T-helper 1 cell treated with Interleukin-12 subunit alpha and Interleukin-12 subunit beta and Interleukin-4 antibody, amounts not matched to agents 30 ng/mL and 1 ng/mL, for 36 hours (primary cell): ENCODE data around the gene GPR34. TPM values are rescaled to one million over a fixed set of nuclear protein-coding genes. Genes with fewer than 3 reads are reported as not detected.
"Not testable (repeated sequence)": the region's sequence is repeated elsewhere in the genome, so short reads cannot be mapped to it uniquely, and the experiment has no call there.

Experiments used
- intact Hi-C: fragments of 100-400 bp; cut with micrococcal nuclease; formaldehyde crosslinking; loops from one replicate; pipeline ENCODE4 v1.15.1; 2024
- total RNA-seq: library from RNA; stranded (reverse); gene quantifications from 2 replicates; pipeline ENCODE4 v1.2.3, GENCODE V29; 2022

The GPR34 gene, protein sequence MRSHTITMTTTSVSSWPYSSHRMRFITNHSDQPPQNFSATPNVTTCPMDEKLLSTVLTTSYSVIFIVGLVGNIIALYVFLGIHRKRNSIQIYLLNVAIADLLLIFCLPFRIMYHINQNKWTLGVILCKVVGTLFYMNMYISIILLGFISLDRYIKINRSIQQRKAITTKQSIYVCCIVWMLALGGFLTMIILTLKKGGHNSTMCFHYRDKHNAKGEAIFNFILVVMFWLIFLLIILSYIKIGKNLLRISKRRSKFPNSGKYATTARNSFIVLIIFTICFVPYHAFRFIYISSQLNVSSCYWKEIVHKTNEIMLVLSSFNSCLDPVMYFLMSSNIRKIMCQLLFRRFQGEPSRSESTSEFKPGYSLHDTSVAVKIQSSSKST
- total RNA-seq, result 4.2 and 5.4 TPM in 2 replicates

DNA sequence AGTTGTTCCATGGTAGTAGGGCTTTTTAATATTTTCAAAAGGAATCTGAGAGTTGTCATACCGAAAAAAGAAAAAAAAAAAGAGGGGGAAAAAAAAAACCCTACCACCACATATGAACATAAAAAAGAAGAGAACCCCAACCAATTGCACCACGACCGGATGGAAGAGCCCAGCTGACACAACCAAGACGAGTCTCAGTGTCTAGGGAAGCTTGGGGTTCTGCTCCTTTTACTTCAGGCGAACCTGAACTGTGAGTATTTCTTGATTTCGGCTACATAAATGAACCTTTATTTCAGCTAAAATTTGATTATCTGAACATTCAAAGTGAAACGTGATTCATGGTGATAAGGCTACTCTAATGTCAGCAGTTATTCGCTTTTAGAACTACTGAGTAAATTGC lies at the start of gene GPR34:
Gene GPR34 (plus strand): TSS at position 139 of the 400 bp plus-strand sequence. CDS start 6,661 bp downstream, outside the sequence.
- intact Hi-C loops, result no loop called here

DNA sequence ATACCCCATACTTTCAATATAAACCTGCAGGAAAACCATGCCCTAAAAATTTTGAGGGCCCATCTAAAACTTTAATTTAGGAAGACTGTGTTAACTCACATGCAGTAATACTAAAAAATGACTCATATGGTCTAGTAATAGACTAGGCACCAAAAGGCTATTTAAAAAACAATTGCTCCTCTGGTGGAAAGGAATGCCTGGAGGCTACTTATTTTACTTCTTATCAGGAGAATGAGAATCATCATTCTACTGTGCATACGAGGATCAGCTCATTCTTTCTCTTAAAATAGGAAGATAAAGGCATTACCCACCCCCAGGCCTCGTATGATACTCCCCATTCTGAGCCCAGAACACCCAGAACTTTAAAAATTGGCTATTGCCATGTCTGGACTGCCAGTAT lies 42.6 kb upstream of the GPR34 start:
- intact Hi-C loops, result not testable (repeated sequence)

DNA sequence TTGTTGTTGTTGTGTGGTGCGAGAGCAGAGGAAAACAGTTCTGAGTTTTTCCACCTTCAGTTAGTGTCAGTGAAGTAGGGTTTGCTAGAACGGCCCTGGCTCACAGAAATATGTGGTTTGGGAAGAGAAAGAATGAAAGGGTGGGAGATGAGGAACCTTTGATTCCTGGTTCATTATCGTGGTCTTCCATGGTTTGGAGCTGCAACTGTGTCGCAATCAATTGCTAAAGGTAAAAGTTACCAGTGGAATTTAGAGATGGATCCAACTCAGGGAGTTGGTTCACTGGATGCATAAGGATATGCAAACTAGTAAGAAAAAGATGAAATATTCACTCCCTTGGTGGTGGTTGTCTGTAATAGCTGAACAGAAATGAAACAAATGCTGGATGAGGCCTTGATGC lies 35.6 kb upstream of the GPR34 start:
- intact Hi-C loops, result no loop called here

DNA sequence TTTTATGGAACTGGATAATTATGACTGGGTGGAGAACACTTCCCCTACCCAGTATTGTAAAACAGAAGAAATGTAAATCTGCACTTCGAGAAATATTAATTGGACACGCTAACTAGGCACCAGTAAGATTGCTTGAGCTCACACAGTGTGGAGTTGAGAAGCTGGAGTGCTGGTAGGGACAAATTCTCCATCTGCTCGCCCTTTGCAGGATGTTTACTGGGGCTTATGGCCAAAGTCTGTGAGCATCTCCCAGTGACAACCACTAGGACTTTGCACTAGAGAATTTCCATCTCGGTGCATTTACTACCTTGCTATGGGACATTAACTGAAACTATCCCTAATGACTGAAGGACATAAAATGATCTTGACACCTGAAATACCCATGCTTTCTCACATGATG lies 33.7 kb upstream of the GPR34 start:
- intact Hi-C loops, result no loop called here

DNA sequence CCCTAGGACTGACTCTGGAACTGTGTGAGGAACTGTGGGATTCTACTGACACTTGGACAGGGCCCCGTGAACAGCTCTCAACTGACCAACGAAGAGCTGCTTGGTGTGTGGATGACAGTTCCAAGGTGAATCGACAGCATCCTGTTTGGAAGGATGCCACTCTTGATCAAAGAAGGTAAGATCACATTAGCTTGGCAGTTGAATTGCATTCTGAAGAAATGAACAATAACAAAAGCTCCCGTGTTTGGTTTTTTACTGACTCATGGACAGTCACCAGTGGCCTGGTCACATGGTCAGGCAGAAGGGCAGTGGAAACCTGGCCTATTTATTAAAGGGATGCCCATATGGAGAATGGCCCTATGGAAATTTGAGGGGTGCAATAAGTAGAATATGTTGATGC lies 33.1 kb upstream of the GPR34 start:
- intact Hi-C loops, result no loop called here

DNA sequence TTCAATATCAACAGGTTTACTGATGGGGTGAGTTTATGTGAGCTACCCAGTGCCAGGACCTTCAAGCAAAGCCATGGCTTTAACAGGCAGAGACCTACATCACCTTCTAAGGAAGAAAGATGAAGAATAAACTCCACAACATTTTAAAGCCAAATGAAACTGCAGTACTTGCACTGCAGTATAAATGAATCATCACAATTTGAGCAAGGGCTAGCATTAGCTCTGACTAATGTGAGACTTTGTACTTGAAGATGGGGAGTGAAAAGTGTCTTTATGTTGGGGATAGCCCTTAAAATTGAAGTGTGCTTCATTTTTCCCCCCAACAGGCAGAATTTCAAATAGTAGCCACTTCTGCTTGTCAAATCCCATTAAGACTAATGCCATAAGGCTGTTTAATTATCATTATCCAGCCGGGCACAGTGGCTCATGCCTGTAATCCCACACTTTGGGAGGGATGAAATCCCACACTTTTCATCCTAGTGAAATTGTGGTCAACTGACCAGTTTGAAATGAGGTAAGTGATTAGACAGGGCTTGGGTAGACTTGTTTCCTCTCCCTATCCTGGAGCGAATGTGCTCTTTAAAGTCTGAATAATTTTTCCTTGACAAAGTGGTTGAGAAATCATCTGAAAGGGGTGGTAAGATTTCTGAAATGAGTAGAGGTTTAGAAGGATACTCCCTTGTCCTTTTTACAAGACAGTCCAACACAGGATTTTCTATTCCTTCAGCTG lies 27.2 kb upstream of the GPR34 start:
- intact Hi-C loops, result no loop called here

DNA sequence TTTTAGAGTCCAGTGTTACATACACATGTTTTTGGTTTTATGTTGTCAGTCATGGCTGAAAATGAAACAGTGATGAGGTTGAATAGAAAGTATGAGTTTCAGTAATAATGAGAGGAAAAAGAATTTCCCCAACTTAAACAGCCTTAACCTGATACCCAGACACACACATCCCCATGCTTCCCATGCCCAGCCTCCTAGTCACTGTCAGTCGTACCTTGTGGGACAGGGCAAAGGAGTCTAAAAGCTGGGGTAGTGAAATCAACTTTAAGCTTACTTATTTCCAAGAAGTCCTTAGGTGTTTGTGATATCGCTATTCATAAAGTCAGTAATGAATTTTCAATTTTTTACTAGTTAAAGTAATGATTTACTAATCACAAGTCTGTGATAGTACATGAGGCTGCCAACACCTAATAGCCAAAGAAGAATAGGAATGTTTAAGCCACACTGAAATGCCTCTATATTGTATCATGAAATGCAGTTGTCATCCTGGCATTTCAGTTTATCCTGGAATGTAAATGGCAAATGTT lies 24.3 kb upstream of the GPR34 start:
- intact Hi-C loops, result no loop called here

DNA sequence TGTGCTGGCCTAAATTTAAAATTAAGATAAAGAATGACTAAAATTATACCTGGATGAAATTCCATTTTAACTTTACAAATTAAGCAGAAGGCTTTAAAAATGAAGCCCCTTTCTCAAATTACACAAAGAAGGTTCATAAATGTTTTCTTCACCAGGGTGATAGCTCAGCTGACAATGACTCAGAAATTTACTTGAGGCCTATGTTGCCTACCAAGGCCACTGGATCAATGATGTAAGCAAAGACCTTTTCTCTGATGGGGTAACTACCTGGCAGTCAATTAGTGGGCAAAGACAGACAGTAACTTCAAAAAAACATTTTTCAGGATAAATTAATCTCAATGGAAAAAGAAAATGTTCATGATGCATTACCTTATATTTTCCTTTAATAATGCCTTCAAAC lies 23.9 kb upstream of the GPR34 start:
- intact Hi-C loops, result loop anchor here (5.0 kb wide), 2 partner anchors 37 to 67 kb away; no protein-coding TSS in a partner anchor

DNA sequence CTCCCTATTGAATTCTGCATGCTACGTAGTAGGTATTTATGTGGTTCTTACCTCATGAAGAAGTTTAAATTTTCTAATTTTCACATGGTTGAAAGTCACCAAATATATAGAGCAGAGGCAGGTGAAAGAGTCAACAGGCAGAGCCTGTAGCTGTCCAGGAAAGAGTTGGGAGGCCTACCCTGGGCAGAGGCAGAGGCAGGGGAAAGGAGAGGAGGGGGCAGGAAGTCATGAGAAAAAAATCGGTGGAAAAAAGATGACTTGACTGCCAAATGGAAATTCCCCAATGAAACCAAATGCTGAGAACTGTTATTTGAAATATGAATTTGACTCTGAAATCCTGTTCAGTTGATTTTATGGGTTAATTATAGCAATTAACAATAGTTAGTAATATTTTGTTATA lies 23.1 kb upstream of the GPR34 start:
- intact Hi-C loops, result loop anchor here (2.0 to 5.0 kb wide), 3 partner anchors 21 to 67 kb away; no protein-coding TSS in a partner anchor

DNA sequence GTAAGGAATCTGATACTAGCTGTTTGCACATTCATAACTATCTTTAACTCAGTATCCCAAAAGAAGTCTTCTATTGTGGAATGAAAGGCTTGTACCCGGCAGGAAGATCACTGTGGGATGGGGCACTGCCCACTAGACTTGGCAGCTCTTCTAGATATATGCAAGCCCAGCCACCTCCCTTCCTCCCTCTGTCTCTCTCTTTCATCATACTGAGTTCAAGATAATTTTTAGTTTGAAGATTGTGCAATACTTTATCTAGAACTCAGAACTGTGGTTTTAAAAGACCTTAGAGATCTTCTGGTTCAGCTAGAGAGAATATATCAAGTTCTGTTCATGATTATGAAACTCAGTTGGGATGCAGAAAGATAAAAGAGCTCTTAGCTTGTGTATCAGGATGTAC lies 22.5 kb upstream of the GPR34 start:
- intact Hi-C loops, result loop anchor here (2.0 to 5.0 kb wide), 3 partner anchors 21 to 66 kb away; no protein-coding TSS in a partner anchor

DNA sequence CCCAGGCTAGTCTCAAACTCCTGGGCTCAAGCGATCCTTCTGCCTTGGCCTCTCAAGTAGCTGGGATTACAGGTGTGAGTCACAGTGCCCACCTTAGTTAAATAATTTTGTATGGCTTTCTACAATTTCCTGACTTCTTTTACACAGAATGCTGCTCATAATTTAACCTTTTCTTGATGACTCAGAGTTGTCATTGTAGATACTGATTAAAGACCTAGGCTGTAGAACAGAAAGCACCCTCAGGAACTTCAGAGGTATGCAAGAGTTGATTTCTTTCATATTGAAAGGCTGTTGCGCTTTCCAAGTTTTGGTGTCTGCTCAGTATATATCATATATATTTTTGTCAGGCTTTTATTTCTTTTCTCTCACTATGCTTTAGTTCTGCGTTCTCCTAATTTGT lies 21.1 kb upstream of the GPR34 start:
- intact Hi-C loops, result loop anchor here (2.0 to 5.0 kb wide), 3 partner anchors 19 to 65 kb away; no protein-coding TSS in a partner anchor

DNA sequence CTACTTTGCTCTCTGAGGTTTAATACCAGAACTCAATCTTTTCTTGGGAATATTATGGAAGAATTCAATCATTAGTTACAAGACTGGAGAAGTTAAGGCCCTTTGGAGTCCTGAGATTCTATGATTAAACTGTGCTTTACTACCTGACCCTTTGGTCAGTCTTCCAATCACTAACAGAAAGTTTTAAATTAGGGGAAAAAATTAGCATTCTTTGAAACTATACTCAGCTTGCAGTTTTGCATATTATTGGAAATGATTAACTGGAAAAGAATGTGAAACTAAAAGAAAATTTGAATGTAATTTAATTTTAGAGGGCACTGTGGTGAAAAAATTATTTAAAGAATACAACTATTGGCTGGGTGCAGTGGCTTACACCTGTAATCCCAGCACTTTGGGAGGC lies 18.7 kb upstream of the GPR34 start:
- intact Hi-C loops, result no loop called here

DNA sequence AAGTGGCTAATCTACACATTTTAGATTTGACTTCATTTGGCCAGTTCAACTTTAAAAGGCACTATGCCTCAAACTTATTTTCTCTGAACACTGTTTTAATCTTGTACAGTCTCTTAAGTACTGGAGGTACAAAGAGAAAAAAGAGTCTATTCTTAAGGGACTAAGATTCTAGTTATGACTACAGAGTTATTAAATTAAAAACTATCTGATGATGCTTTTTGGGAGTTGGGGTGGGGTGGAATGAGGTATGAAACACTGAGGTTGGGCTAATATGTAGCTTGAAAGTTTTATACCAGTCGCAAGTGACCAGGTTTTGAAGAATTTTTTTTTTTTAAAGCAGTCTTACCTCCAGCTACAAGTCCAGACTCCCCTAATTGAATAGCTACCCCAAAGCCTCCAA lies 17.7 kb upstream of the GPR34 start:
- intact Hi-C loops, result no loop called here

DNA sequence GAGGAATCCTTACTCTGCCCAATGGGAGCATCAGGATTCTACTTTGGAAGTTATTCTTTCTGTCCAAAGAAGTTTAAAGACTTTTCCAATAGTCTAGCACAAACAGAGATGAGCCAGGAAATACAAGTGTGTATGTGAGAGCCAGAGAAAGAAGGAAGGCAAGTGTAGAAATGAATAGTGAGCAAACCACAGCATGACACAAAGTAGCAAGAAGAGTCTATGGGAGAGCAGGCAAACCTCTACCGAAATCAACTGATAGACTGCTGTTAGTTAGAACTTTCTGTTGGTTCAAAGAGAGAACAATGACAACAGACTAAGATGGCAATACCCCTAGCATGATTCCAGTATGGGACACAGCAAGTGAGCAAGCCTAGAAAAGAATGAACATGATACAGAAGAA lies 16.1 kb upstream of the GPR34 start:
- intact Hi-C loops, result no loop called here

DNA sequence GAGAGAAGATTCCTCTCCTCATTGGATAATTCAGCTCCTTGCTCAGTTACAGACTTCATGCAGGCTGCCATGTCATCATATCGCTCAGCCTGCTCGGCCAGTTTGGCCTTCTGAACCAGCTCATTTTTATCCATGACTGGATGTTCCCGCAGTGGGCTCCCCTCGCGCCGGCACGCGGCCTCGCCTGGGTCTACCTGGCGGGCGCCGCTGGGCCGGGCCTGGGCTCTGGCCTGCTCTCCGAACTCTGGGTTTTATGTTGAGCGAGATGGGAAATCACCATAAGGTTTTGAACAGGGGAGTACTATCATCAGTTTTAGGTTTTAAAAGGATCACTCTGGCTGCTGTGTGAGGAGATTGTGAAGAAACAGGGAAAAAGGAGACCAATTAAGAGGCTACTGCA lies 12.4 kb upstream of the GPR34 start:
- intact Hi-C loops, result not testable (repeated sequence)

DNA sequence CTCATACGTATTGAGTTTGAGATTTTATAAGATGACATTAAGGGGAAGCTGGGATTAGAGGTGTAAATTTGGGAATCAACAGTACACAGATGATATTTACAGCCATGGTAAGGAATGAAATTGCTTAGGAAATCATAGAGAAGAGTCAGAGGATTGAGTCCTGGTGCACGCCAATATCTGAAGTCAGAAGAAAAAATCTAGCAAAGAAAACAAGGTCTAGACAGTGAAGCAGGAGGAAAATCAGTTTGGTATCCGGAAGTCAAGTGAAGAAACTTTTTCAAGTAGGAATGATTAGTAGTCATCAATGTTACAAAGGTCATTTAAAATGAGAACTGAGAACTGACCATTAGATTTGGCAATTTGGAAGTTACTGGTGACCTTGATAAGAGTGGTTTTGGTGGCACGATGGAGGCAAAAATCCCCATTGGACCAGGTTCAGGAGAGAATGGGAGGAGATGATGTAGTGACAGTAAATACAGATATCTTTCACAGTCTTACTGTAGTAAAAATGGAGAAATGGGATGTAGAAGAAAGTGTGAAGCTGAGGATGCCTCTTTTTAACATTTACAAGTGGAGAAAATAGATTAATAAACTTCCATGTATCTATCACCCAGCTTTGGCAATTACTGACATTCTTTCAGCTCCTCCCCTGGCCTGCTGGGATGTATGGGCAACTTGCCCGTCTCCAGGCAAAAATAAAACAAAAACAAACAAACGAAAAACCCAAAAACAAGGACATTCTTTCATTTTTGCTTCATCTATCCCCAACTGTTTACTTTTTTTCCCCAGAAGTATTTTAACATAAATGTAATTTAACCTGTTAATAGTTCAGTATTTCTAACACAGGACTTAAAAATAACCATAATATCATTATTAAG lies 11.4 kb upstream of the GPR34 start:
- intact Hi-C loops, result no loop called here

DNA sequence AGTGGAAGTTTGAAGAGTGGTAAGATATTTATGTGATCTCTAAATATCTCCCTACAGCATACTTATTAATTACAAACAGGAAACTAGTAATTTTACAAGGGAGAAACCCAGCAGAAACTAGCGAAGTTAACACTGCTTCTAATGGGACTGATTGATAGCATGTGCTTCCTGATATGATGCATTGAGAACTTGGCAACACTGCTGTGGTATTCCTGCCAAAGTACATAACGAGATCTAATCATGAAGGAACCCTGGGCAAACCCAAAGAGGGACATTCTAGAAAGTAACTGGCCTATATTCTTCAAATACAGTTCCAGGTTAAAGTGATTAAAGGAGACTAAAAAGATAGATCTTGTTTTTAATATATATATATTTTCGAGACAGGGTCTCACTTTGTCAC lies 4.6 kb upstream of the GPR34 start:
- intact Hi-C loops, result no loop called here

DNA sequence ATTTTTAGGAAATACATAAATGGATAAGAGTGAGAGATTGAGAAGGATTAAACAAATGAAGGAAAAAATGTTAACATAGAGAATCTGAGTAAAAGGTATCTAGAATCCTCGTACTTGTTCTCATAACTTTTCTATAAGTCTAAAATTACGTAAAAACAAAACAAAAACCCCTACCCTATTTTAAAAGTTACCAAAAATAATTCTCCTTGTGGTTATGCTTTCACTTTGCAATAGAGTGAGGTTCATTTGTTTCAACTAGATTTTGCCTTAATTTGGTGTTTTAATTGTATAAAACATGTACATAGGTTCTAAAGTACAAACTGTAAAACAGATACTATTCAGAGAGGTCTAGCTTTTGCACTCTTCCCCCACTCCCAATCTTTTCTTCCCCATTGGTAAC lies 3.8 kb upstream of the GPR34 start:
- intact Hi-C loops, result no loop called here

DNA sequence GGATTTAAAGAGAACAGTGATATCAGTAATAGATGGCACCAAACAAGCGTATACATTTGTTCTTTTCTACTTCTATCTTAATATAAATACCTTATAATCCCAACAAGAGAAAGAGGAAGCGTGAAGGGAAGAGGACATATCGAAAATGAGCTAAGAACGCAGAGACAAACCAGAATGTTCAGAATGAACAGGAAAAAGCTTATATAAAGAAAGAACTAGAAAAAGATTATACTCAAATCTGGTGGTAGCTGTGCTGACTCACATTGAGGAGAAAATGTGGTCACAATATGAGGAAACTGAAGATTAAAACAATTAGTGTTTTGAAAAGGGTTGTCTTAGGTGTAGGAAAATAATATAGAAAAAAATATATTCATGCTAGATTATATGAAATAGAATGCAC lies 2.0 kb upstream of the GPR34 start:
- intact Hi-C loops, result loop anchor here (2.0 kb wide), 1 partner anchor 20 kb away; no protein-coding TSS in a partner anchor

DNA sequence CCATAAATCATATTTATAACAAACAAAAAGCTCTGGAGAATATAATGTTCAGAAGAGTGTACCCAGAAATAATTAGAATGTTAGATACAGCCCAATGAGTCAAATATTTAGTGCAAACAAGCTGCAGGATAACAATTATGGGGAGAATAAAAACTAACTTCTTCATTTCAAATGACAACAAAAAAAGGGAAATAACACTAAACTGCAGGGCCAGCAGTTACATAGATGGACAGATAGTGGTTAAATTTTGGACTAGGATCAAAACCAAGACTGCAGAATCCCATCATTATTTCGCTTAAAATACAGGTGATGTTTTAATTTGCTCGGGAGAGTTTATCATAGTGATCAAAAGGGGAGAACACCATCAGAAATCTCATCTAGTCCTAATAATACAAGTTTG lies 617 bp upstream of the GPR34 start:
- intact Hi-C loops, result no loop called here

DNA sequence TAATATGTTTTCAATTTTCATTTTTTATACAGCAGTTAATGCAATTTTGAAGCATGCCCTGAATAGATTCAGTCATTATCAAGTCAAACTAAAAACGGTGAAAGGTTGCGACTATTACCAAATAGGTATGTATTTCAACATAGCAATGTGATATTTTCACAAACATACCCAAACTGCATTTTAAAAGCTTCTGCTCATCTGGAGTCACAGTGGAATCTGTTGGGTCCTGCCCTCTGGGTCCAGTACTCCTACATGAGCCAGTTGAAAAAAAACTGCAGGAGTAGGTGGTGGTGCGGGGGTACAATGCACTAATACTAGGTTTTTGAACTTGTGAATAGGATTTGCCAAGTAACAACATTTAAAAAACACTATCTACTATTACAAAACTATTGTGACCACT lies 938 bp downstream of the GPR34 start:
- intact Hi-C loops, result loop anchor here (5.0 to 10.0 kb wide), 2 partner anchors 43 to 245 kb away; partner anchors contain the start of gene NYX
